ENCODE results near the gene ARNT2. TPM values are rescaled to one million over a fixed set of nuclear protein-coding genes. Genes with fewer than 3 reads are reported as not detected.

Gene ARNT2
- total RNA-seq, 5 donors from 2014 or later (not counting 1 experiment from before 2014, with no cell fraction given) = 0.18 TPM; not detected in 4

DNA sequence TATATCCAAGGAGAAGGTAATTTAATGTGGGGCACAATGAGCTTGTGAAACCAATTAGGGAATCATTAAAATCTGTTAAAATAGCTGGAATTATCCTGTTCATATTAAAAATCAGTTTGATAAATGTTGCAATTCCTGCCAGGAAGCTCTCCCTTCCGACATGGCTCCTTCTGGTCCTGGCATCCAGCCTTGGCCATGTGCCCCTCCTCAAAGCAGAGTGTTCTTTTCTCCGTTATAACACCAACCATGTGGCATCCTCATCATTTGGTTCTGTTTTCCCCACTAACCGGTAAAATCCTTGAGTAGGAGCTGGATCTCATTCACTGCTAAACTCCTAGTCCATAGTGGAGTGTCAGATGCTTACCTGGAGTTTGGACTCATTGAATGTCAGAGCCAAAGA is 127.2 kb downstream of the ARNT2 start:
- peaks cover 0 to 20% of the 10 kb centered on the region in 2 experiments for H3K27me3 ChIP-seq (replicated peaks in 1 of 2; ENCODE audit: control insufficient read depth in 2 of 2, extremely low read depth in 1 of 2, insufficient read depth in 2 of 2, low read length in 1 of 2)
- no peak overlapping the region for H3K27ac ChIP-seq (ENCODE audit: low read length)
- no peaks in the 10 kb centered on the region for H3K36me3 ChIP-seq (ENCODE audit: control insufficient read depth in 2 of 2, extremely low read depth in 1 of 2, insufficient read depth in 1 of 2, low read length in 1 of 2)
- 67% methylated on average over 1 of the region's 3 CpGs for WGBS (ENCODE audit: insufficient coverage)
- H3K4me3 ChIP-seq (ENCODE audit: control insufficient read depth in 1 of 2, extremely low read depth in 1 of 2, low read length in 1 of 2) = no peak overlapping the region
- no peak overlapping the region for H3K4me3 Mint-ChIP-seq
- no peaks in the 10 kb centered on the region for H3K36me3 Mint-ChIP-seq
- no peaks in the 10 kb centered on the region for H3K4me1 Mint-ChIP-seq
- H3K27me3 Mint-ChIP-seq = peaks cover 29 to 56% of the 10 kb centered on the region in 2 donors
- no peaks in the 10 kb centered on the region for H3K4me1 ChIP-seq (ENCODE audit: control insufficient read depth in 1 of 2, extremely low read depth in 1 of 2, insufficient read depth in 2 of 2, low read length in 2 of 2)
- DNase-seq (no peak), ATAC-seq (replicated peaks in 1 of 4) (no peak)
- peaks cover 4 to 15% (median 13%) of the 10 kb centered on the region in 3 donors for H3K9me3 Mint-ChIP-seq
- H3K9me3 ChIP-seq = no peaks in the 10 kb centered on the region
- POLR2A ChIA-PET = no interaction called here
- CTCF ChIA-PET = no interaction called here
- no peak overlapping the region for H3K27ac Mint-ChIP-seq

DNA sequence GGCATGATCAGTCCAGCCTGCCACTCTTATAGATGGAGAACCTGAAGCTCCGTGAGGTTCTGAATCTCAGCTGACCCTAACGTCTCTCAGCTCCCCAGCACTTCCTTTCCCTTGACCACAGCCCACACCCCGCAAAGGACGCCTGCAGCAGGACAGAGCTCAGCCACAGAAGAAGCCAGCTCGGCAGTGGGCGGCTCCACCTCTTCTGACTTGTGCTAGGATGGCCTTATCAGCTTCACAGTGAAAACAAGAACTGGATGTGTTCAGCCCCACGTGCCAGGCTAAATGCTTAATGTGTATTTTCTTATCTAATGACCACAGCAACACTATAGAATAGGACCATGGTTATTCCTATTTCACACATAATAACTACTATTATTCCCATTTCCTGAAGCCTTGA is 127.6 kb downstream of the ARNT2 start:
- no peaks in the 10 kb centered on the region for H3K4me1 ChIP-seq (ENCODE audit: control insufficient read depth in 1 of 2, extremely low read depth in 1 of 2, insufficient read depth in 2 of 2, low read length in 2 of 2)
- WGBS (ENCODE audit: insufficient coverage) = 67% methylated on average over 6 of the region's 7 CpGs
- Mint-ChIP-seq H3K27me3 (peaks cover 32 to 54% of the 10 kb centered on the region in 2 donors), H3K4me3 (no peak overlapping the region), H3K27ac (no peak overlapping the region), H3K4me1 (no peaks in the 10 kb centered on the region), H3K36me3 (no peaks in the 10 kb centered on the region), H3K9me3 (peaks cover 4 to 15% (median 13%) of the 10 kb centered on the region in 3 donors)
- peaks cover 0 to 19% of the 10 kb centered on the region in 2 experiments for H3K27me3 ChIP-seq (replicated peaks in 1 of 2; ENCODE audit: control insufficient read depth in 2 of 2, extremely low read depth in 1 of 2, insufficient read depth in 2 of 2, low read length in 1 of 2)
- H3K9me3 ChIP-seq = no peaks in the 10 kb centered on the region
- CTCF ChIA-PET = no interaction called here
- ATAC-seq (replicated peaks in 1 of 4) (no peak), DNase-seq (no peak)
- POLR2A ChIA-PET = no interaction called here
- H3K4me3 ChIP-seq (ENCODE audit: control insufficient read depth in 1 of 2, extremely low read depth in 1 of 2, low read length in 1 of 2) = no peak overlapping the region
- no peaks in the 10 kb centered on the region for H3K36me3 ChIP-seq (ENCODE audit: control insufficient read depth in 2 of 2, extremely low read depth in 1 of 2, insufficient read depth in 1 of 2, low read length in 1 of 2)
- H3K27ac ChIP-seq (ENCODE audit: low read length) = no peak overlapping the region

DNA sequence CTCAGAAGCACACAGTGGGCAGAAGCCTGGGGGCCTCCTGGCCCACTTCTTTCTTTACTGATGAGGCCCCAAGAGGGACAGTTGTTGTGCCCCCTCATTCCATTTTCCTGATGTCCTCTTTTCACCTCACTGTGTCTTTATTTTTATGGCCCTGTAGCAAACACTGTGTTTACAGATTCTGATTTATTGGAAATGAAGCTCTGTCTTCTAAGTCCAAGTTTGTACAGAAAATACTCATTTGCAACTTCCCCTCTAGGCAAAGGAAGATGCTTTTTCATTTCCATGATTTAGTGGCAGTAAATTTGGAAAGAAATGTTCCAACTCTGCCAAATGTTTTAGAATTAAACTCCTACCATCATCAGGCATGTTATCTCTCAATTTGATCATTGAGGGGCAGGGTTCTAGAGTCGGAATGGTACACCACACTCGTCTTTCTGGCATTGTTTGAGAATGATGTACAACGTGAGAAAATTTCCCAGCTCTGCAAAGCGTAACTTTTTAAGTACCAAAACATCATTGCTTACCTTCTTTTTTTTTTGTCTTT is 129.7 kb downstream of the ARNT2 start:
- no peak overlapping the region for H3K27ac ChIP-seq (ENCODE audit: low read length)
- no peaks in the 10 kb centered on the region for H3K36me3 Mint-ChIP-seq
- no CpG with 5 or more reads among the region's 4 CpGs for WGBS (ENCODE audit: insufficient coverage)
- peaks cover 30 to 56% of the 10 kb centered on the region in 2 donors for H3K27me3 Mint-ChIP-seq
- DNase-seq = no peak
- no peaks in the 10 kb centered on the region for H3K9me3 ChIP-seq
- ATAC-seq (replicated peaks in 1 of 4) = no peak
- no peak overlapping the region for H3K4me3 ChIP-seq (ENCODE audit: control insufficient read depth in 1 of 2, extremely low read depth in 1 of 2, low read length in 1 of 2)
- H3K27me3 ChIP-seq (replicated peaks in 1 of 2; ENCODE audit: control insufficient read depth in 2 of 2, extremely low read depth in 1 of 2, insufficient read depth in 2 of 2, low read length in 1 of 2) = peaks cover 0 to 17% of the 10 kb centered on the region in 2 experiments
- ChIA-PET POLR2A (interaction anchor here in 1 of 2 donors (0.6 kb wide), 1 partner anchor 583 kb away, joined by 3 read pairs; no protein-coding TSS in a partner anchor), CTCF (no interaction called here)
- no peaks in the 10 kb centered on the region for H3K4me1 Mint-ChIP-seq
- H3K4me1 ChIP-seq (ENCODE audit: control insufficient read depth in 1 of 2, extremely low read depth in 1 of 2, insufficient read depth in 2 of 2, low read length in 2 of 2) = no peaks in the 10 kb centered on the region
- no peaks in the 10 kb centered on the region for H3K36me3 ChIP-seq (ENCODE audit: control insufficient read depth in 2 of 2, extremely low read depth in 1 of 2, insufficient read depth in 1 of 2, low read length in 1 of 2)
- no peak overlapping the region for H3K27ac Mint-ChIP-seq
- H3K9me3 Mint-ChIP-seq = peaks cover 4 to 15% (median 13%) of the 10 kb centered on the region in 3 donors
- H3K4me3 Mint-ChIP-seq = no peak overlapping the region

- H3K27ac Mint-ChIP-seq = no peak overlapping the region
- no peak for DNase-seq
- Histone ChIP-seq H3K27ac (ENCODE audit: low read length) (no peak overlapping the region), H3K27me3 (replicated peaks in 1 of 2; ENCODE audit: control insufficient read depth in 2 of 2, extremely low read depth in 1 of 2, insufficient read depth in 2 of 2, low read length in 1 of 2) (peaks cover 0 to 17% of the 10 kb centered on the region in 2 experiments), H3K9me3 (no peaks in the 10 kb centered on the region), H3K36me3 (ENCODE audit: control insufficient read depth in 2 of 2, extremely low read depth in 1 of 2, insufficient read depth in 1 of 2, low read length in 1 of 2) (no peaks in the 10 kb centered on the region), H3K4me3 (ENCODE audit: control insufficient read depth in 1 of 2, extremely low read depth in 1 of 2, low read length in 1 of 2) (no peak overlapping the region), H3K4me1 (ENCODE audit: control insufficient read depth in 1 of 2, extremely low read depth in 1 of 2, insufficient read depth in 2 of 2, low read length in 2 of 2) (no peaks in the 10 kb centered on the region)
- no peaks in the 10 kb centered on the region for H3K36me3 Mint-ChIP-seq
- ChIA-PET POLR2A (no interaction called here), CTCF (no interaction called here)
- WGBS (ENCODE audit: insufficient coverage) = 56% methylated on average over 2 of the region's 5 CpGs
- no peak overlapping the region for H3K4me3 Mint-ChIP-seq
- H3K27me3 Mint-ChIP-seq = peaks cover 27 to 47% of the 10 kb centered on the region in 2 donors
- ATAC-seq (replicated peaks in 1 of 4) = no peak
- no peaks in the 10 kb centered on the region for H3K4me1 Mint-ChIP-seq
- H3K9me3 Mint-ChIP-seq = peaks cover 4 to 17% (median 13%) of the 10 kb centered on the region in 3 donors
Observed at GRCh38 chr15:80536231-80536630, 132.0 kb downstream of the ARNT2 start.

- ChIA-PET POLR2A (no interaction called here), CTCF (no interaction called here)
Observed at GRCh38 chr15:80536716-80537115, 132.5 kb downstream of the ARNT2 start.

DNA sequence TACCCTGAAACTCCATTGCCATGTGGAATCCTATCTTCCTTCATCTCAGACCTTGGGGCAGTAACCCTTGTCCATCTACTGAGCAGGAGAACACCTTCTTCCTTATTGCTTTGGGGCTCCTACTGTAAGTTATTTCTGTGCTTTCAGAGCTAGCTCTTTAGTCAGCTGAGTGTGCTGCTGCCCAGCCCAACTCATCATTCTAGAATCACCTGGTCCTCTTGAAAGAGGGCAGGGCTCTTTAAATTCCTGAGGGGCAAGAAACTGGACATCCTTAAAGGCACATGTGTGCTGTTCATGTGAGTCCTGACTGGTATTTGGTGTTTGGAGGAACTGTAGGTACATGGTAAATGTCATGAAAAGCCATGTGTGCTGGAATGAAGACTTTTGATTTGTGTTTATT is 140.9 kb downstream of the ARNT2 start:
- no peaks in the 10 kb centered on the region for H3K9me3 ChIP-seq
- H3K27me3 ChIP-seq (replicated peaks in 1 of 2; ENCODE audit: control insufficient read depth in 2 of 2, extremely low read depth in 1 of 2, insufficient read depth in 2 of 2, low read length in 1 of 2) = peaks cover 0 to 2% of the 10 kb centered on the region in 2 experiments
- Mint-ChIP-seq H3K4me3 (no peak overlapping the region), H3K27ac (no peak overlapping the region), H3K36me3 (no peaks in the 10 kb centered on the region), H3K4me1 (no peaks in the 10 kb centered on the region), H3K27me3 (peaks cover 14 to 30% of the 10 kb centered on the region in 2 donors), H3K9me3 (peaks cover 0 to 9% (median 0%) of the 10 kb centered on the region in 3 donors)
- CTCF ChIA-PET = no interaction called here
- ATAC-seq (replicated peaks in 1 of 4) = no peak
- H3K36me3 ChIP-seq (ENCODE audit: control insufficient read depth in 2 of 2, extremely low read depth in 1 of 2, insufficient read depth in 1 of 2, low read length in 1 of 2) = no peaks in the 10 kb centered on the region
- no peak for DNase-seq
- no peak overlapping the region for H3K4me3 ChIP-seq (ENCODE audit: control insufficient read depth in 1 of 2, extremely low read depth in 1 of 2, low read length in 1 of 2)
- no peak overlapping the region for H3K27ac ChIP-seq (ENCODE audit: low read length)
- POLR2A ChIA-PET = no interaction called here
- H3K4me1 ChIP-seq (ENCODE audit: control insufficient read depth in 1 of 2, extremely low read depth in 1 of 2, insufficient read depth in 2 of 2, low read length in 2 of 2) = no peaks in the 10 kb centered on the region

More at GRCh38 chr15:80536716-80537115, 132.5 kb downstream of the ARNT2 start:
- WGBS (ENCODE audit: insufficient coverage) = 92% methylated on average over 2 of the region's 2 CpGs
- Mint-ChIP-seq H3K27ac (no peak overlapping the region), H3K4me3 (no peak overlapping the region), H3K9me3 (peaks cover 4 to 17% (median 13%) of the 10 kb centered on the region in 3 donors), H3K36me3 (no peaks in the 10 kb centered on the region), H3K4me1 (no peaks in the 10 kb centered on the region), H3K27me3 (peaks cover 27 to 47% of the 10 kb centered on the region in 2 donors)
- Histone ChIP-seq H3K36me3 (ENCODE audit: control insufficient read depth in 2 of 2, extremely low read depth in 1 of 2, insufficient read depth in 1 of 2, low read length in 1 of 2) (no peaks in the 10 kb centered on the region), H3K27ac (ENCODE audit: low read length) (no peak overlapping the region), H3K27me3 (replicated peaks in 1 of 2; ENCODE audit: control insufficient read depth in 2 of 2, extremely low read depth in 1 of 2, insufficient read depth in 2 of 2, low read length in 1 of 2) (peaks cover 0 to 17% of the 10 kb centered on the region in 2 experiments), H3K4me1 (ENCODE audit: control insufficient read depth in 1 of 2, extremely low read depth in 1 of 2, insufficient read depth in 2 of 2, low read length in 2 of 2) (no peaks in the 10 kb centered on the region), H3K4me3 (ENCODE audit: control insufficient read depth in 1 of 2, extremely low read depth in 1 of 2, low read length in 1 of 2) (no peak overlapping the region), H3K9me3 (no peaks in the 10 kb centered on the region)
- ATAC-seq (replicated peaks in 1 of 4) = no peak
- no peak for DNase-seq

DNA sequence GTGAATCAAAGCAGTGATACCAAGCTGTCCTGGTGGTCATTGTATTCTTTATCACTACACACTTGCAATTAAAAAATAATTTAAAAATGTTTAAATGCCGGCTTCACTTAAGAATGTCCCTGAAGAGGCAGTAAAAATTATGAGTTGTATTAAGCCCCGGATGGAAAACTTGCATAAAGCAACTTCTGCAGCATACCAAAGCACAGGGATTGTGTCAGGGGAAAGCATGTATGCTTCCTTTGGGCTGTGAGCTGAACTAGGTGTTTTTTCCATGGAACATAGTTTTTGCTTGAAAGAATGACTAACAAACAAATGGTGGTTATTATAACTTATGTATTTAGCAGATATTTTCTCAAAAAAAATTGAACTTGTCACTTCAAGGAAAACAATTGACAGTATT is 143.1 kb downstream of the ARNT2 start:
- H3K9me3 Mint-ChIP-seq = peaks cover 0 to 7% (median 0%) of the 10 kb centered on the region in 3 donors
- peaks cover 12 to 29% of the 10 kb centered on the region in 2 donors for H3K27me3 Mint-ChIP-seq
- Histone ChIP-seq H3K27ac (ENCODE audit: low read length) (no peak overlapping the region), H3K4me1 (ENCODE audit: control insufficient read depth in 1 of 2, extremely low read depth in 1 of 2, insufficient read depth in 2 of 2, low read length in 2 of 2) (no peaks in the 10 kb centered on the region), H3K36me3 (ENCODE audit: control insufficient read depth in 2 of 2, extremely low read depth in 1 of 2, insufficient read depth in 1 of 2, low read length in 1 of 2) (no peaks in the 10 kb centered on the region), H3K27me3 (replicated peaks in 1 of 2; ENCODE audit: control insufficient read depth in 2 of 2, extremely low read depth in 1 of 2, insufficient read depth in 2 of 2, low read length in 1 of 2) (peaks cover 0 to 2% of the 10 kb centered on the region in 2 experiments), H3K9me3 (no peaks in the 10 kb centered on the region), H3K4me3 (ENCODE audit: control insufficient read depth in 1 of 2, extremely low read depth in 1 of 2, low read length in 1 of 2) (no peak overlapping the region)
- H3K4me1 Mint-ChIP-seq = no peaks in the 10 kb centered on the region
- ChIA-PET CTCF (no interaction called here), POLR2A (no interaction called here)
- ATAC-seq (replicated peaks in 1 of 4) (no peak), DNase-seq (no peak)
- H3K27ac Mint-ChIP-seq = no peak overlapping the region
- H3K4me3 Mint-ChIP-seq = no peak overlapping the region
- H3K36me3 Mint-ChIP-seq = no peaks in the 10 kb centered on the region
- WGBS (ENCODE audit: insufficient coverage) = 100% methylated on average over 1 of the region's 2 CpGs
